Stimulated activated memory B cell treated with anti-CD40 and anti-IgM and Interleukin-4, amounts not matched to agents 10 μg/mL and 1 μg/mL and 100 μg/mL, for 72 hours (primary cell): ENCODE measurements around the gene EPB42.

Source experiments
- ATAC-seq: fragments of 150-1000 bp; cut with Tn5 transposase; 2 replicates; pipeline ENCODE4 v1.10.0; 2021
- H3K27ac Mint-ChIP-seq: one replicate; pipeline ENCODE4 v1.8.0; 2022; ENCODE audit warnings: mild to moderate bottlenecking, mixed read lengths
- H3K27me3 Mint-ChIP-seq: one replicate; pipeline ENCODE4 v1.8.0; 2022; ENCODE audit warnings: mixed read lengths
- H3K36me3 Mint-ChIP-seq: one replicate; pipeline ENCODE4 v1.8.0; 2022; ENCODE audit warnings: mixed read lengths
- H3K4me1 Mint-ChIP-seq: one replicate; pipeline ENCODE4 v1.8.0; 2022; ENCODE audit warnings: mixed read lengths
- H3K4me3 Mint-ChIP-seq: one replicate; pipeline ENCODE4 v1.8.0; 2022; ENCODE audit warnings: mild to moderate bottlenecking, moderate library complexity, mixed read lengths
- H3K9me3 Mint-ChIP-seq: one replicate; pipeline ENCODE4 v1.8.0; 2022; ENCODE audit warnings: mixed read lengths

Gene EPB42

GRCh38 chr15:43220991-43221403, at the start of gene EPB42:
EPB42 (minus strand) TSS chr15:43221018; CDS start chr15:43220825, 193 bp downstream.
- ATAC-seq, result no peak

GRCh38 chr15:43270113-43270665, 49.4 kb upstream of the EPB42 start:
- Mint-ChIP-seq H3K4me1 (peaks cover 41% of the 10 kb centered on the region), H3K4me3 (no peak overlapping the region), H3K27me3 (no peaks in the 10 kb centered on the region), H3K9me3 (no peaks in the 10 kb centered on the region), H3K27ac (peak overlapping the region; percentile 84), H3K36me3 (no peaks in the 10 kb centered on the region)
- ATAC-seq, result no peak

More at GRCh38 chr15:43220991-43221403, at the start of gene EPB42:
- peaks cover 7% of the 10 kb centered on the region for H3K4me1 Mint-ChIP-seq
- H3K27me3 Mint-ChIP-seq, result peaks cover 17% of the 10 kb centered on the region
- no peak within 1 kb of the TSS for H3K27ac Mint-ChIP-seq
- H3K36me3 Mint-ChIP-seq, result no peaks in the 10 kb centered on the region
- no peak within 1 kb of the TSS for H3K4me3 Mint-ChIP-seq
- no peaks in the 10 kb centered on the region for H3K9me3 Mint-ChIP-seq

- Mint-ChIP-seq H3K4me1 (peaks cover 41% of the 10 kb centered on the region), H3K36me3 (no peaks in the 10 kb centered on the region), H3K9me3 (no peaks in the 10 kb centered on the region), H3K27me3 (no peaks in the 10 kb centered on the region), H3K4me3 (no peak overlapping the region), H3K27ac (peak overlapping the region; percentile 84)
- ATAC-seq, result no peak
Measured at GRCh38 chr15:43268111-43269105, 47.6 kb upstream of the EPB42 start.

- Mint-ChIP-seq H3K4me1 (peaks cover 41% of the 10 kb centered on the region), H3K27ac (no peak overlapping the region), H3K9me3 (no peaks in the 10 kb centered on the region), H3K27me3 (no peaks in the 10 kb centered on the region), H3K4me3 (no peak overlapping the region), H3K36me3 (no peaks in the 10 kb centered on the region)
- ATAC-seq, result no peak
Measured at GRCh38 chr15:43267439-43267838, 46.6 kb upstream of the EPB42 start.

- Mint-ChIP-seq H3K9me3 (no peaks in the 10 kb centered on the region), H3K27ac (no peak within 1 kb of the TSS), H3K36me3 (no peaks in the 10 kb centered on the region), H3K27me3 (no peaks in the 10 kb centered on the region), H3K4me3 (no peak within 1 kb of the TSS), H3K4me1 (peaks cover 41% of the 10 kb centered on the region)
- ATAC-seq, result no peak
Measured at GRCh38 chr15:43266834-43267233, 46.0 kb upstream of the EPB42 start, which contains the start of gene TGM5. TGM5 (minus strand) TSS chr15:43266928; CDS start chr15:43266849, 79 bp downstream.

GRCh38 chr15:43266386-43266785, 45.6 kb upstream of the EPB42 start:
- no peaks in the 10 kb centered on the region for H3K36me3 Mint-ChIP-seq

GRCh38 chr15:43260011-43260615, 39.3 kb upstream of the EPB42 start:
- no peak for ATAC-seq
- Mint-ChIP-seq H3K27me3 (no peaks in the 10 kb centered on the region), H3K9me3 (peaks cover 2% of the 10 kb centered on the region), H3K36me3 (no peaks in the 10 kb centered on the region), H3K4me1 (no peaks in the 10 kb centered on the region), H3K4me3 (no peak overlapping the region), H3K27ac (no peak overlapping the region)

More at GRCh38 chr15:43266386-43266785, 45.6 kb upstream of the EPB42 start:
- peaks cover 2% of the 10 kb centered on the region for H3K9me3 Mint-ChIP-seq
- H3K4me1 Mint-ChIP-seq, result peaks cover 40% of the 10 kb centered on the region
- no peaks in the 10 kb centered on the region for H3K27me3 Mint-ChIP-seq
- H3K4me3 Mint-ChIP-seq, result no peak overlapping the region
- ATAC-seq, result no peak
- H3K27ac Mint-ChIP-seq, result no peak overlapping the region

GRCh38 chr15:43258781-43259180, 38.0 kb upstream of the EPB42 start:
- Mint-ChIP-seq H3K27me3 (no peaks in the 10 kb centered on the region), H3K36me3 (no peaks in the 10 kb centered on the region), H3K9me3 (peaks cover 2% of the 10 kb centered on the region), H3K4me3 (no peak overlapping the region), H3K27ac (peak overlapping the region; percentile 25), H3K4me1 (peaks cover 11% of the 10 kb centered on the region)
- no peak for ATAC-seq

GRCh38 chr15:43256341-43256740, 35.5 kb upstream of the EPB42 start:
- Mint-ChIP-seq H3K27me3 (no peaks in the 10 kb centered on the region), H3K4me3 (no peak overlapping the region), H3K4me1 (peaks cover 36% of the 10 kb centered on the region), H3K36me3 (peaks cover 5% of the 10 kb centered on the region), H3K27ac (no peak overlapping the region), H3K9me3 (no peaks in the 10 kb centered on the region)
- no peak for ATAC-seq

GRCh38 chr15:43255376-43255775, 34.6 kb upstream of the EPB42 start:
- peaks cover 5% of the 10 kb centered on the region for H3K36me3 Mint-ChIP-seq
- H3K27me3 Mint-ChIP-seq, result no peaks in the 10 kb centered on the region
- H3K4me3 Mint-ChIP-seq, result no peak overlapping the region
- H3K9me3 Mint-ChIP-seq, result no peaks in the 10 kb centered on the region
- H3K4me1 Mint-ChIP-seq, result peaks cover 44% of the 10 kb centered on the region
- H3K27ac Mint-ChIP-seq, result peak overlapping the region; percentile 94
- no peak for ATAC-seq

GRCh38 chr15:43253431-43254403, 32.9 kb upstream of the EPB42 start:
- Mint-ChIP-seq H3K36me3 (peaks cover 5% of the 10 kb centered on the region), H3K4me1 (peaks cover 59% of the 10 kb centered on the region), H3K27ac (peak overlapping the region; percentile 94)

GRCh38 chr15:43251871-43252250, 31.0 kb upstream of the EPB42 start:
- peaks cover 5% of the 10 kb centered on the region for H3K36me3 Mint-ChIP-seq
- no peaks in the 10 kb centered on the region for H3K9me3 Mint-ChIP-seq
- H3K4me3 Mint-ChIP-seq, result no peak overlapping the region
- peak overlapping the region; percentile 94 for H3K27ac Mint-ChIP-seq
- peaks cover 70% of the 10 kb centered on the region for H3K4me1 Mint-ChIP-seq
- H3K27me3 Mint-ChIP-seq, result no peaks in the 10 kb centered on the region
- no peak for ATAC-seq

More at GRCh38 chr15:43253431-43254403, 32.9 kb upstream of the EPB42 start:
- H3K9me3 Mint-ChIP-seq, result no peaks in the 10 kb centered on the region
- ATAC-seq, result peak; percentile 89
- no peaks in the 10 kb centered on the region for H3K27me3 Mint-ChIP-seq
- H3K4me3 Mint-ChIP-seq, result peak overlapping the region; percentile 57

GRCh38 chr15:43251185-43251870, 30.5 kb upstream of the EPB42 start:
- no peak for ATAC-seq
- H3K27ac Mint-ChIP-seq, result peak overlapping the region; percentile 94
- H3K4me3 Mint-ChIP-seq, result no peak overlapping the region
- peaks cover 5% of the 10 kb centered on the region for H3K36me3 Mint-ChIP-seq
- H3K9me3 Mint-ChIP-seq, result peaks cover 2% of the 10 kb centered on the region
- no peaks in the 10 kb centered on the region for H3K27me3 Mint-ChIP-seq
- H3K4me1 Mint-ChIP-seq, result peaks cover 70% of the 10 kb centered on the region

- H3K27me3 Mint-ChIP-seq, result no peaks in the 10 kb centered on the region
- H3K9me3 Mint-ChIP-seq, result peaks cover 2% of the 10 kb centered on the region
- peaks cover 5% of the 10 kb centered on the region for H3K36me3 Mint-ChIP-seq
- no peak overlapping the region for H3K27ac Mint-ChIP-seq
- no peak for ATAC-seq
- peaks cover 70% of the 10 kb centered on the region for H3K4me1 Mint-ChIP-seq
- H3K4me3 Mint-ChIP-seq, result no peak overlapping the region
Measured at GRCh38 chr15:43250785-43251184, 30.0 kb upstream of the EPB42 start.
